H1 (cell line): ENCODE results near the gene VSX2. TPM values are rescaled to one million over a fixed set of nuclear protein-coding genes. Genes with fewer than 3 reads are reported as not detected.

Experiments
- CTCF ChIA-PET: fragments of 300-600 bp; sonication (Branson Sonifier 250); formaldehyde crosslinking; loops from one replicate; lab custom pipeline; 2021; ENCODE audit not compliant: partially characterized antibody; lab: Charles Lee
- POLR2A ChIA-PET: fragments of 300-600 bp; sonication (Branson Sonifier 250); formaldehyde crosslinking; loops from one replicate; lab custom pipeline; 2021; ENCODE audit warnings: inconsistent platforms; ENCODE audit not compliant: partially characterized antibody; lab: Charles Lee
- DNase-seq, 2 experiments: peaks; one replicate each; pipeline versions ENCODE4 v3.0.0 to v3.0.0-alpha.2; 2010 to 2022; ENCODE audit warnings: low spot score in 2 of 2, low read depth in 1 of 2, mixed read lengths in 1 of 2
- FAIRE-seq: peaks from 2 replicates; lab custom pipeline; 2011; peaks lifted over from hg19 to GRCh38; lab: Jason Lieb, UNC
- H2AFZ ChIP-seq: 2 replicates; pipeline ENCODE4 v1.8.1; 2012; ENCODE audit warnings: low read length, inconsistent platforms
- H2AK5ac ChIP-seq: 2 replicates; pipeline ENCODE4 v1.6.1; 2013; ENCODE audit warnings: low read depth, low read length
- H2BK120ac ChIP-seq: replicated peaks from 2 replicates; pipeline ENCODE3; 2013; ENCODE audit warnings: low read depth, low read length, inconsistent platforms
- H2BK12ac ChIP-seq: 2 replicates; pipeline ENCODE4 v1.6.1; 2013; ENCODE audit warnings: low read depth, low read length
- H2BK15ac ChIP-seq: 2 replicates; pipeline ENCODE4 v1.6.1; 2013; ENCODE audit warnings: low read length
- H2BK20ac ChIP-seq: 2 replicates; pipeline ENCODE4 v1.6.1; 2013; ENCODE audit warnings: low read length
- H2BK5ac ChIP-seq: 2 replicates; pipeline ENCODE4 v1.6.1; 2013; ENCODE audit warnings: low read depth, low read length
- H3K14ac ChIP-seq: 2 replicates; pipeline ENCODE4 v1.6.1; 2013; ENCODE audit warnings: inconsistent platforms; ENCODE audit not compliant: insufficient read length
- H3K18ac ChIP-seq: 2 replicates; pipeline ENCODE4 v1.6.1; 2013; ENCODE audit warnings: low read length; ENCODE audit errors: extremely low read depth
- H3K23ac ChIP-seq: 2 replicates; pipeline ENCODE4 v1.6.1; 2013; ENCODE audit warnings: inconsistent platforms; ENCODE audit not compliant: insufficient read length
- H3K23me2 ChIP-seq: 2 replicates; pipeline ENCODE4 v1.6.1; 2013; ENCODE audit warnings: low read depth, low read length
- H3K27ac ChIP-seq: 2 replicates; pipeline ENCODE4 v1.6.1; 2011; ENCODE audit warnings: low read depth, low read length, inconsistent platforms
- H3K27me3 ChIP-seq, 4 experiments: replicated peaks in 1 of 4; 1 replicate in 1 of 4; 2 replicates in 3 of 4; pipeline versions ENCODE4 v1.6.1 to v1.8.1; 2011 to 2013; ENCODE audit warnings: low read length in 3 of 4, mild to moderate bottlenecking in 3 of 4, inconsistent platforms in 2 of 4, mixed read lengths in 2 of 4, moderate library complexity in 1 of 4; ENCODE audit not compliant: control insufficient read depth in 3 of 4, insufficient read depth in 3 of 4; ENCODE audit errors: extremely low read depth in 1 of 4
- H3K36me3 ChIP-seq, 4 experiments: 2 replicates each; pipeline versions ENCODE4 v1.6.1 to v1.8.1; 2011 to 2013; ENCODE audit warnings: mild to moderate bottlenecking in 4 of 4, low read length in 3 of 4, moderate library complexity in 2 of 4, control low read depth in 1 of 4, inconsistent platforms in 1 of 4; ENCODE audit not compliant: insufficient read depth in 4 of 4, control insufficient read depth in 2 of 4
- H3K4ac ChIP-seq: replicated peaks from 2 replicates; pipeline ENCODE3; 2013; ENCODE audit warnings: low read length, low read depth, mixed read lengths, inconsistent platforms; ENCODE audit not compliant: insufficient read length
- H3K4me1 ChIP-seq, 4 experiments: replicated peaks in 1 of 4; 1 replicate in 1 of 4; 2 replicates in 3 of 4; pipeline versions ENCODE4 v1.6.1 to v1.8.1; 2011 to 2013; ENCODE audit warnings: low read length in 3 of 4, inconsistent platforms in 2 of 4, mixed read lengths in 1 of 4; ENCODE audit not compliant: insufficient read depth in 4 of 4, control insufficient read depth in 3 of 4
- H3K4me2 ChIP-seq, 2 experiments: 2 replicates each; pipeline versions ENCODE4 v1.6.1 to v1.8.1; 2011 to 2013; ENCODE audit warnings: low read depth in 2 of 2, low read length in 2 of 2, control low read depth in 1 of 2, inconsistent platforms in 1 of 2, mild to moderate bottlenecking in 1 of 2; ENCODE audit not compliant: insufficient read depth in 1 of 2
- H3K4me3 ChIP-seq, 4 experiments: fragments of 200-600, 300-600 bp in 1 of 4; sonication (generic), shearing (Covaris generic), sonication (Bioruptor Twin) in 1 of 4; 2 replicates each; pipeline versions ENCODE4 v1.5.1 to v1.8.1; 2011 to 2016; ENCODE audit warnings: low read length in 4 of 4, low read depth in 3 of 4, control low read depth in 2 of 4, inconsistent platforms in 2 of 4, mild to moderate bottlenecking in 2 of 4, mixed read lengths in 1 of 4, moderate library complexity in 1 of 4; ENCODE audit not compliant: insufficient read depth in 2 of 4; ENCODE audit errors: extremely low read depth in 1 of 4
- H3K56ac ChIP-seq: replicated peaks from 2 replicates; pipeline ENCODE3; 2013; ENCODE audit warnings: low read depth, mild to moderate bottlenecking, mixed read lengths, low read length, inconsistent platforms; ENCODE audit not compliant: insufficient read length
- H3K79me1 ChIP-seq: 2 replicates; pipeline ENCODE4 v1.6.1; 2013; ENCODE audit warnings: low read depth, low read length, control low read depth
- H3K79me2 ChIP-seq, 2 experiments: 2 replicates each; pipeline versions ENCODE4 v1.6.1 to v1.8.1; 2012 to 2013; ENCODE audit warnings: low read length in 2 of 2, mild to moderate bottlenecking in 2 of 2, inconsistent platforms in 1 of 2; ENCODE audit not compliant: insufficient read depth in 2 of 2, control insufficient read depth in 1 of 2
- H3K9ac ChIP-seq, 4 experiments: replicated peaks in 1 of 4; 1 replicate in 1 of 4; 2 replicates in 3 of 4; pipeline versions ENCODE4 v1.6.1 to v1.8.1; 2011 to 2013; ENCODE audit warnings: low read depth in 3 of 4, low read length in 3 of 4, control low read depth in 2 of 4, mild to moderate bottlenecking in 2 of 4, moderate library complexity in 2 of 4, inconsistent platforms in 1 of 4; ENCODE audit errors: extremely low read depth in 1 of 4
- H3K9me3 ChIP-seq, 2 experiments: 2 replicates each; pipeline versions ENCODE4 v1.6.1 to v1.8.1; 2012 to 2013; ENCODE audit warnings: mild to moderate bottlenecking in 2 of 2, moderate library complexity in 2 of 2, control low read depth in 1 of 2, inconsistent platforms in 1 of 2, low read depth in 1 of 2, low read length in 1 of 2, mixed read lengths in 1 of 2; ENCODE audit not compliant: insufficient read depth in 2 of 2
- H4K20me1 ChIP-seq, 2 experiments: replicated peaks in 1 of 2; 2 replicates each; pipeline versions ENCODE3 to v1.8.1; 2011 to 2013; ENCODE audit warnings: inconsistent platforms in 2 of 2, low read length in 2 of 2, mild to moderate bottlenecking in 1 of 2; ENCODE audit not compliant: insufficient read depth in 2 of 2, control insufficient read depth in 1 of 2
- H4K5ac ChIP-seq: 2 replicates; pipeline ENCODE4 v1.6.1; 2013; ENCODE audit warnings: low read length, low read depth, mixed read lengths, inconsistent platforms; ENCODE audit not compliant: insufficient read length
- H4K8ac ChIP-seq: 2 replicates; pipeline ENCODE4 v1.8.0; 2013; ENCODE audit warnings: mild to moderate bottlenecking, moderate library complexity, low read length, inconsistent platforms; ENCODE audit not compliant: insufficient read depth; ENCODE audit errors: extremely low read depth
- H4K91ac ChIP-seq: replicated peaks from 2 replicates; pipeline ENCODE3; 2013; ENCODE audit warnings: low read length, mixed read lengths, inconsistent platforms; ENCODE audit not compliant: insufficient read length
- CBX5 ChIP-seq: fragments of 300-800, 300-1000 bp; sonication (generic); IDR thresholded peaks from 2 replicates; pipeline ENCODE4 v1.7.1; 2016; ENCODE audit warnings: antibody characterized with exemption, low read length, low read depth
- CEBPB ChIP-seq: IDR thresholded peaks from 2 replicates; pipeline ENCODE4 v1.6.1; 2012; ENCODE audit warnings: low read depth, low read length
- HDAC2 ChIP-seq, 2 experiments: fragments of 300-600 bp in 1 of 2; sonication (generic) in 1 of 2; IDR thresholded peaks; 2 replicates each; pipeline ENCODE4 v1.6.1; 2011 to 2012; ENCODE audit warnings: low read depth in 2 of 2, low read length in 2 of 2, mild to moderate bottlenecking in 2 of 2, moderate library complexity in 2 of 2, borderline replicate concordance in 1 of 2, inconsistent platforms in 1 of 2
- KDM1A ChIP-seq: fragments of 200-600, 300-600 bp; sonication (generic); IDR thresholded peaks from 2 replicates; pipeline ENCODE4 v1.7.1; 2016; ENCODE audit warnings: mild to moderate bottlenecking, low read length, borderline replicate concordance
- KDM4A ChIP-seq: IDR thresholded peaks from one replicate; pipeline ENCODE4 v1.7.1; 2012; ENCODE audit warnings: low read depth, mild to moderate bottlenecking, moderate library complexity, low read length, inconsistent platforms; ENCODE audit not compliant: severe bottlenecking
- MAFK ChIP-seq: IDR thresholded peaks from 2 replicates; pipeline ENCODE4 v1.6.1; 2012; ENCODE audit warnings: low read depth, mild to moderate bottlenecking, improper control_type of control experiment, low read length
- NANOG ChIP-seq: IDR thresholded peaks from 2 replicates; pipeline ENCODE4 v1.6.1; 2011; ENCODE audit warnings: low read length, low read depth, mild to moderate bottlenecking, inconsistent platforms; ENCODE audit not compliant: insufficient read depth, poor library complexity, severe bottlenecking
- NRF1 ChIP-seq: IDR thresholded peaks from 2 replicates; pipeline ENCODE4 v1.6.1; 2011; ENCODE audit warnings: mild to moderate bottlenecking, low read depth, low read length, improper control_type of control experiment
- RFX5 ChIP-seq: IDR thresholded peaks from 2 replicates; pipeline ENCODE4 v1.6.1; 2011; ENCODE audit warnings: low read depth, low read length, improper control_type of control experiment, borderline replicate concordance
- TBP ChIP-seq: IDR thresholded peaks from 2 replicates; pipeline ENCODE4 v1.6.1; 2011; ENCODE audit warnings: low read depth, low read length, improper control_type of control experiment
- TEAD4 ChIP-seq: IDR thresholded peaks from 2 replicates; pipeline ENCODE4 v1.6.1; 2012; ENCODE audit warnings: low read depth, low read length, inconsistent platforms, mixed read lengths
- YY1 ChIP-seq: IDR thresholded peaks from 2 replicates; pipeline ENCODE4 v1.6.1; 2011; ENCODE audit warnings: low read depth, mild to moderate bottlenecking, low read length
- WGBS, 2 experiments: shearing (Covaris generic) in 1 of 2; methylation state at CpG; one replicate each; pipeline versions ENCODE4 v1.1.6 to v1.1.7; 2013 to 2015; ENCODE audit warnings: low lambda C conversion rate in 2 of 2, mixed read lengths in 2 of 2, inconsistent platforms in 1 of 2, low coverage in 1 of 2, missing lambda C conversion rate in 1 of 2; ENCODE audit not compliant: insufficient replicate concordance in 2 of 2, insufficient coverage in 1 of 2, insufficient read length in 1 of 2; ENCODE audit errors: extremely low coverage in 1 of 2, missing lambda C conversion rate in 1 of 2; 5-methylcytosine and 5-hydroxymethylcytosine counted together
- polyA plus RNA-seq, 7 experiments: library from polyadenylated mRNA; depleted of rRNA in 3 of 7; stranded (reverse) in 5 of 7; unstranded in 2 of 7; fragments of >200 nt in 5 of 7; fragments of 200-250 nt in 2 of 7; gene quantifications; 1 replicate in 5 of 7; 2 replicates in 1 of 7; 4 replicates in 1 of 7; pipeline versions ENCODE4 v1.2.1 to v1.2.3, GENCODE V29; 2011 to 2013; ENCODE audit warnings: missing spikeins in 2 of 7, mixed read lengths in 2 of 7
- total RNA-seq: library from RNA; stranded (reverse); fragmentation: NEBNext Ultra II Directional; extraction: Animal tissue kit (Norgen Biotek cat#: 25700); gene quantifications from 2 replicates; pipeline ENCODE4 v1.2.1, GENCODE V29; 2021

The VSX2 gene
- total and polyA plus RNA-seq, 2 of the 8 experiments (the other 6 are each of a cell fraction or from before 2014, with no cell fraction given) = 0.08 to 0.22 TPM

DNA sequence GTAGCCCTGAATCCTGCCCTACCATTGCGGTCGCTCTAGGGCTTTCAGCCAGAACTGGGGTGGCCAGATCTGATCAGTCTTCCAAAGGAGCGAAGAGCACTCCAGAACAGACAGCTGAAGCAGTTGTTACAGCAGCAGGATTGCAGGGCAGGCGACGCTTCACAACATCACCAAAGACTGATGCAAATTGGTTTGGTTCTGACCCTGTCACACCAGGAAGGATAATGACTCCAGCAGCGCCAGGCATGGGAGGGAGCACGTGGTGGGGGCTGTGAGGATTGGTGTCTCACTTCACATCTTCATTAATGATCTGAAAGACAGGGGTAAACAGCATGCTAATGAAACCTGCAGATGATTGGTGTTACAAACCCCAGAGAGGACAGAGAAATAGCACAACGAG, 30.6 kb upstream of the VSX2 start:
- Histone ChIP-seq H3K4me2 (no peak overlapping the region), H3K9ac (no peak overlapping the region), H2BK20ac (no peak overlapping the region), H3K23me2 (no peaks in the 10 kb centered on the region), H2AK5ac (no peak overlapping the region), H3K14ac (no peak overlapping the region), H2AFZ (no peak overlapping the region), H2BK15ac (no peak overlapping the region), H2BK12ac (no peak overlapping the region), H4K20me1 (no peaks in the 10 kb centered on the region), H3K4me1 (peaks cover 0 to 2% (median 0%) of the 10 kb centered on the region in 4 experiments; a peak in 1 of 7 replicates), H3K9me3 (no peaks in the 10 kb centered on the region), H4K91ac (no peak overlapping the region), H3K4me3 (no peak overlapping the region), H3K27me3 (no peaks in the 10 kb centered on the region), H3K79me1 (no peaks in the 10 kb centered on the region), H3K18ac (no peak overlapping the region), H3K79me2 (no peaks in the 10 kb centered on the region), H3K23ac (no peak overlapping the region), H3K27ac (no peak overlapping the region), H3K36me3 (no peaks in the 10 kb centered on the region), H2BK5ac (no peak overlapping the region), H3K56ac (no peak overlapping the region), H4K5ac (no peak overlapping the region), H4K8ac (no peak overlapping the region), H3K4ac (no peak overlapping the region), H2BK120ac (no peak overlapping the region)
- ChIA-PET POLR2A (interaction anchor here (1.6 kb wide), 1 partner anchor 11 kb away, joined by 4 read pairs; no protein-coding TSS in a partner anchor), CTCF (interaction anchor here (0.7 to 7.9 kb wide), 20 partner anchors 8 to 270 kb away, joined by 3 to 123 read pairs (median 7); partner anchors contain the start of gene VSX2)
- FAIRE-seq (no peak), DNase-seq (no peak)
- 81% methylated on average over 8 of the region's 8 CpGs; no CpG with 5 or more reads in 1 of the 2 experiments for WGBS, 2 experiments
- no peak for TF ChIP-seq YY1
- no peak for TF ChIP-seq NRF1
- TF ChIP-seq NANOG = no peak
- no peak for TF ChIP-seq RFX5
- TF ChIP-seq KDM4A = no peak
- TF ChIP-seq MAFK = no peak
- no peak for TF ChIP-seq KDM1A
- TF ChIP-seq CEBPB = no peak
- TF ChIP-seq TBP = no peak
- no peak for TF ChIP-seq TEAD4
- TF ChIP-seq CBX5 = no peak
- TF ChIP-seq HDAC2 (IDR thresholded peaks at IDR 0.05; ENCODE audit: borderline replicate concordance in 1 of 2, low read depth in 2 of 2, low read length in 2 of 2) = no peak
